Ishikawa (cell line): ENCODE results near the gene POLR1A.

Source experiments
- CEBPB ChIP-seq: IDR thresholded peaks from 2 replicates; pipeline ENCODE4 v1.6.1; 2012
- CREB1 ChIP-seq: IDR thresholded peaks from 2 replicates; pipeline ENCODE4 v1.6.1; 2012; ENCODE audit warnings: low read depth
- EGR1 ChIP-seq: IDR thresholded peaks from 2 replicates; pipeline ENCODE4 v1.6.1; 2012
- EP300 ChIP-seq: IDR thresholded peaks from 2 replicates; pipeline ENCODE4 v1.6.1; 2012; ENCODE audit warnings: borderline replicate concordance
- FOXM1 ChIP-seq: IDR thresholded peaks from 2 replicates; pipeline ENCODE4 v1.6.1; 2012; ENCODE audit warnings: low read depth, borderline replicate concordance
- MAX ChIP-seq: IDR thresholded peaks from 2 replicates; pipeline ENCODE4 v1.6.1; 2012
- NFIC ChIP-seq: IDR thresholded peaks from 2 replicates; pipeline ENCODE4 v1.6.1; 2012
- RAD21 ChIP-seq: IDR thresholded peaks from 2 replicates; pipeline ENCODE4 v1.6.1; 2012; ENCODE audit warnings: low read depth
- REST ChIP-seq: IDR thresholded peaks from 2 replicates; pipeline ENCODE4 v1.6.1; 2012; ENCODE audit warnings: low read depth, mild to moderate bottlenecking
- TAF1 ChIP-seq: IDR thresholded peaks from 2 replicates; pipeline ENCODE4 v1.6.1; 2012; ENCODE audit warnings: low read depth, mild to moderate bottlenecking
- TCF12 ChIP-seq: IDR thresholded peaks from 2 replicates; pipeline ENCODE4 v1.6.1; 2012; ENCODE audit warnings: low read depth
- TEAD4 ChIP-seq: IDR thresholded peaks from 2 replicates; pipeline ENCODE4 v1.6.1; 2012
- USF1 ChIP-seq: IDR thresholded peaks from 2 replicates; pipeline ENCODE4 v1.6.1; 2012
- YY1 ChIP-seq: IDR thresholded peaks from 2 replicates; pipeline ENCODE4 v1.6.1; 2012; ENCODE audit warnings: low read depth
- ZBTB7A ChIP-seq: IDR thresholded peaks from 2 replicates; pipeline ENCODE4 v1.6.1; 2012; ENCODE audit warnings: low read depth

POLR1A gene

GRCh38 chr2:86079981-86080911 is 25.4 kb downstream of the POLR1A start:
- peak; percentile 59 for TF ChIP-seq RAD21
- no peak for TF ChIP-seq CEBPB

- TF ChIP-seq TAF1, result no peak
- peak; percentile 28; the same call in 1 of the 2 replicates for TF ChIP-seq RAD21
Observed at GRCh38 chr2:86078774-86079545, 26.7 kb downstream of the POLR1A start.

- TF ChIP-seq CEBPB (no peak), EP300 (no peak), TCF12 (no peak), USF1 (no peak), ZBTB7A (no peak), TAF1 (no peak), MAX (no peak), CREB1 (no peak), TEAD4 (no peak), EGR1 (no peak), FOXM1 (no peak), NFIC (no peak)
Observed at GRCh38 chr2:86075886-86076285, 29.8 kb downstream of the POLR1A start.

GRCh38 chr2:86074811-86075210 is 30.9 kb downstream of the POLR1A start:
- no peak for TF ChIP-seq NFIC
- TF ChIP-seq TEAD4, result no peak
- no peak for TF ChIP-seq FOXM1
- TF ChIP-seq EGR1, result no peak
- TF ChIP-seq YY1, result no peak
- no peak for TF ChIP-seq TAF1
- no peak for TF ChIP-seq RAD21
- TF ChIP-seq TCF12, result no peak
- TF ChIP-seq EP300, result no peak
- no peak for TF ChIP-seq CEBPB
- TF ChIP-seq REST, result no peak
- TF ChIP-seq MAX, result no peak
- TF ChIP-seq CREB1, result no peak
- TF ChIP-seq USF1, result no peak
- TF ChIP-seq ZBTB7A, result no peak

- no peak for TF ChIP-seq MAX
- no peak for TF ChIP-seq NFIC
- TF ChIP-seq TCF12, result no peak
Observed at GRCh38 chr2:86074256-86074655, 31.4 kb downstream of the POLR1A start.

GRCh38 chr2:86073225-86073624 is 32.5 kb downstream of the POLR1A start:
- no peak for TF ChIP-seq TCF12
- no peak for TF ChIP-seq FOXM1
- TF ChIP-seq EP300, result no peak
- TF ChIP-seq TEAD4, result no peak
- TF ChIP-seq CEBPB, result no peak
- TF ChIP-seq MAX, result no peak
- no peak for TF ChIP-seq NFIC
- TF ChIP-seq REST, result no peak
- TF ChIP-seq EGR1, result no peak
- no peak for TF ChIP-seq YY1
- no peak for TF ChIP-seq USF1
- TF ChIP-seq RAD21, result no peak
- TF ChIP-seq CREB1, result no peak
- TF ChIP-seq ZBTB7A, result no peak
- no peak for TF ChIP-seq TAF1
